GM21447 (cell line): ENCODE measurements around the gene FUT3.

Source experiments
- ATAC-seq: cut with Tn5 transposase; IDR thresholded peaks from one replicate; pipeline ENCODE4 v1.9.1; 2021; ENCODE audit not compliant: unreplicated experiment

The FUT3 gene

DNA sequence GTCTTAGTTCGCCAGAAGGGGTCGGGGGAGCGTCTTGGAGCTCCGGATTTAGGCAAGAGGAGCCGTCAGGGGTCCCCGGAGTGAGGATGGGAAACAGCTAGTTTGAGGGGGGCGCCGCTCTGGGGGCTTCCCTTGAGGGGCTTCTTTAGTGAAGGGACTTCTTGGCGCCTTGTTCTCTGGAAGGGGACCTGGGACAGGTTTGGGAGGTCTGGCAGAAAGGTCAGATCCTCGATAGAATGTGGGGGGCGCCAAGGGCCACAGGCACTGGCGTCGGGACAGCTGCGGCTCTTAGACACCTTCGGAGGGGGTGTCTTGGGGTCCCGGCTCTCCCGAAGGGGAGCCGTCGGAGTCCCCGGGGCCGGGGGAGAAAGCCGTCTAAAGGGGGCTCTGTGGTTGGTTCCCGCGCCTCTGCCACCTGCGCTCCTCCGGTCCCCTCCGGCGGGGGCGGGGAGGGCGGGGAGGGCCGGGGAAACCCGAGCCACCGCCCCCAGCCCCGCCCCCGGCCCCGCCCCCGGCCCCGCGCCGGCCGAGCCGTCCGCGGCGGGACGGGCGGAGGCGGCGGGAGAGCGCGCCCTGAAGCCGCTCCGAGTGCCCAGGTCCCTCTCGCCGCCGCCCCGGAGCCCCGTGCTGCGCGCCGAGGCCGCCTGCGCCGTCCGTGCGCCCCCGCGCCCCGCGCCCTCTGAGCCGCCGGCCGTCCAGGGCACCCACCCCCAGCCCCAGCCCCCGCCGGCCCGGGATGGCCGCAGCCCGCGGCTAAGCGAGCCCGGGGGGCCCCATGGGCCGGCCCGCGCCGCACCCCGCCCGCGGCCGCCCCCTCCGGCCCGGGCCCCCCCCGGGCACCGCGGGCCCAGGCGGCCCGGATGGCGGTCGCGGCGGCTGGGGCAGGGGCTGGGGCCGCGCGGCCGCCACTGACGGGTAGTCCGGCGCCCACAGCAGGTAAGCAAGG is 46.5 kb downstream of the FUT3 start, which contains the start of gene NRTN:
TSS of gene NRTN (plus strand) at position 552 of the 946 bp plus-strand sequence. CDS start 19,099 bp downstream, outside the sequence.
- ATAC-seq, result no peak

DNA sequence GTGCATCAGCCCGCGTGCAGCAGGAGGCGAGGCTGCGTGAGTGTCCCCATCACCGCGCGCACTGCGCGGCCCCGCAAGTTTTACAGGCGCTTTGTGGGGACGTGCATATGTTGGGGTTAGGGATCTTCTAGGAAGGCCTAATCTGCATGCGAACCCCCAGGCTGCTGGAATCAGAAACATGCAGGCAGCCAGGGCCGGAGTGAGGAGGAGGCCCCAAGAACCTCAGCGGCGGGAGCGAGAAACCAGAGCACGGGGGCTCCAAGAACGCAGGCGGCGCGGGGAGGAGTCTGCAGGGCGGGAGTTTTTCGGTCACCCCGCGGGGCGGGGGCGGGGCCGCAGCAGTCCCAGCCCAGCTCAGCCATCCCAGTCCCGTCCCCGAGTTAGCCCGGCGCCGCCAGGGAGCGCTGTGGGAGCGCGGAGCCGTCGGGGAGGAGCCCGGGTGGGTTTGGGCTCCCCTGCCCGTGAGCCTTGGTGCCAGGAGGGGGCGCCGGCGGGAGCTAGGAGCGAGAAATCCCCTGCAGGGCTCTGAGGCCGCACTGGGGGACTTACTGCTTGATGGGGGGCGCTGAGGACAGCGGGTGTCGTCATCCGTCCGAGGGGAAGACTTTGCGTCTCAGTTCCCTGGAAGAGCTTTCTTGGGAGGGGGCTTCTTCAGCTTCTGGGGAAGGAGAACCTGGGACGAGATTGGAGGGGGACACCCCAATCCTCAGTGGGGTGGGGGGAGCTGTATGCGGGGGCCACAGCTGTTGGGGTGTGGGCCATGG is 47.3 kb downstream of the FUT3 start:
- ATAC-seq, result peak; percentile 66

DNA sequence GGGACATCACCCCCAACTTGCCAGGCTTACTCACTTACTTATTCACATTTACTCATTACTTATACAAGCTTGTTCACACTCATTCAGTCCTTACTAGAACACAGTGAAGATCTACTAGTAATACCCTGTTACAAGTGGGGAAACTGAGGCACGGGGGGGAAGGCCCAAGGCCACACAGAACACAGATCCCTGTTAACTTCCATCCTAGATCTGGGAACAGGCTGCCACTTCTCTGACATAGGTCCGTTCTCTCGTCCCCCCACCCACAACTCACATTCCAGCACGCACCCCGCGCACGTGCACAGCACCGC is 47.9 kb downstream of the FUT3 start:
- ATAC-seq, result no peak

DNA sequence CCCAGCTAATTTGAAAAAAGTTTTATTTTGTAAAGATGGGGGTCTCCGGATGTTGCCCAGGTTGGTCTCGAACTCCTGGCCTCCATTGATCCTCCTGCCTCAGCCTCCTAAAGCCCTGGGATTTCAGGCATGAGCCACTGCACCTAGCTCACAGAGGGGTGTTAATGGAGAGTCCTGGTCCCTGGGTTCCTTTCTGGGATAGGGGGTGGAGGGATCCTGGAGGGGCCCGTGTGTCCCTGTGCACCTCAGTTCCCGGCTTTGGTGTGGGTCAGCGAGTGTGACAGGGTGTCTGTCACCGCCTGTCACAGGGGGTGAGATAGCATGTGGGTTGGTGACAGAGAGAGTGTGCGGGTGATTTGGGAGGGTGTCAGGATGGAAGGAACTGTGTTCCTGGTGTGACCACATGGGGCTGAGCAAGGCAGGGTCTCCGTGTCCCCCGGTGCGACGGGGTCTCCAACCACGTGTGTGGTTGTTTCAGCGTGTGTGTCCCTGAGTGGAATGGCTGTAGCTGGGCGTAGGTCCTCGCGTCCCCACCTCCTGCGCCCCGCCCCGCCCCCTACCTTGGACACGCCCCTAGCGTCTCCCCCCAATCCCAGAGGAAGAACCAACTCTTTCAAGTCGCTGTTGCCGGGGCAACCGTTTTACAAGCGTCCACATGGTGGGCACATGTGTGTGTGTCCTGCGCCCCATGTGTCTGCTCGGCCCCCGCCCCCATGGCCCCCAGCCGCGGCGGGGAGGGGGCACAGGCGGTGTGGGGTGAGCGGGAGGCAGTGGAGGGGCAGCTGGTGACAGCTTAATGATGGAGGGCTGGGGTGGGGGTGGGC is 49.2 kb downstream of the FUT3 start:
- no peak for ATAC-seq

DNA sequence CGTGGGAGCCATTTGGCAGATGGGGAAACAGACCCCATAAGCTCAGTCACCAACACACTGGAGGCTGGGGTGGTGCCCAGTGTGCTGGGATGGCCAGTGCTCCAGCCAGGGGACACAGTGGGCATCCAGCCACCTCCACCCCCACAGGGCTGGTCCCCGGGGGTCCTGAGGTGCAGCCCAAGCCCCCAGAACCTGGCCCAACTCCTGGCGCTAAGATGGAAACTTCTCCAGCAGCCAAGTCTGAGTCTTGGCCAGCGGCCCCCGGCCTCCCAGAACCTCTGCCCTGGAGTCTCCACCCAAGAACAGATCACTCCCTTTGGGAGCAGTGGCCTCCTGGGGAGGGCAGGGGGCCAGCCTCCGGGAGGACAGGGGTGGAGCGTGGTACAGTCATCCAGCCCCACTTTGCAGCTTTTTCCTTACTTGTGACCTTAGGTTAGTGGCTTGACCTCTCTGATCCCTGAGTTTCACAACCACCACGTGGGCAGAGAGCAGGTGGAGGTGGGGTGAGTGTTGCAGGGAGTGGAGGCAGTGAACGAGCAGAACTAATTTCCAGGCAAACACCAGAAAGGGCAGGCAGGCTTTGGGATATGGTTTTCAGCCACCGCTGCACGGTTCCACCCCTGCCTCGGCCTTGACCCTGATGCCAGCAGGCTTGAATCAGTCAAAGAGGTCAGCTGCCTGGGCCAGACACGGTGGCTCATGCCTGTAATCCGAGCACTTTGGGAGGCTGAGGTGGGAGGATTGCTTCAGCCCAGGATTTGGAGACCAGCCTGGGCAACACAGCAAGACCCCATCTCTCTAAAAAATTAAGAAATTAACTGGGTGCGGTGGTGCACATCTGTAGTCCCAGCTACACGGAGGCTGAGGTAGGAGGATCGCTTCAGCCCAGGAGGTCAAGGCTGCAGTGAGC is 50.6 kb downstream of the FUT3 start:
- ATAC-seq, result no peak

DNA sequence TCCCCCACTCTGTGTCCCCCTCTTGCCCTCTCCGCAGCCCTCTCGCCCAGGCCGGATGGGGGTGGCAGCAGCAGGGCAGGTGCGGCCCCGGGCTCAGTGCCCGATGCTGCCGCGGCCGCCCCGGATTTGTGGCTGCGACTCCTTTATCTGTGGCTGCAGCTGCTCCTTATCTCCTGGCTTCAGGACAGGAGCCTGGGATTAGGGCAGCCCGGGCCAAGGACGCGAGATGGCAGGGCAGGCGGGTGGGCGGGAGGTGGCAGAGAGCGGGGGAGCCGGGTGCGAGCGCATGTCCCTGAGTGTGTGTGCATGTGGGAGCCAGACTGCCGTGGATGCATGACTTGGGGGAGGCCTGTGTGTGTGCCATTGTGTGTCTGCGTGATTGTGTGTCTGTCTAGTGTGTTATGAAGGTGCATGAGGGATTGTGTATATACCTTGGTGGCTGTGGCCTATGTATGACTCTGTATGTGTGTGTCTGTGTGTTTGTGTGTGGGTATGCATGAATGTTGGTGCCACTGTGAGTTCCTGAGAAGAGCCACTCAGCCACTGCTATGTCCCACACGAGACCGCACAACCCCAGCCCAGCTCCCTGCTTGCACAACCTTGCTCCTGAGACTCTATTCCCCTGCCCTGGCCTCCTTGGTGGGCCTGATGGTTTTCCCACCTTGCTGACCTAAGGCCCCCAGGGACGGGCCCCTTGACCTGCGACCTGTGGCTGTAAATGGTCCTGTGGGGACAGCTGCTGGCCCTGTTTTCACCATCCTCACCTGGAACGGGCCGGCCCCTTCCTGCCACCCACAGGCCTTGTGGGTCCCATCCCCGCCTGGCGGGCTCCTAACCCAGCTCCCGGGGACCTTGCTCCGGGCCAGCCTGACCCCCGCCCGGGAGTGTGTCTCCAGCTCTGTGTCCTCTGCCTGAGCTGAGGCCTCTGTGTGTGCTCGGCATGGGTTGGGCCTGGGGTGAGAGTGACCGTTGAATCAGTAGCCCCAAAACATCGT is 51.7 kb downstream of the FUT3 start:
- no peak for ATAC-seq

DNA sequence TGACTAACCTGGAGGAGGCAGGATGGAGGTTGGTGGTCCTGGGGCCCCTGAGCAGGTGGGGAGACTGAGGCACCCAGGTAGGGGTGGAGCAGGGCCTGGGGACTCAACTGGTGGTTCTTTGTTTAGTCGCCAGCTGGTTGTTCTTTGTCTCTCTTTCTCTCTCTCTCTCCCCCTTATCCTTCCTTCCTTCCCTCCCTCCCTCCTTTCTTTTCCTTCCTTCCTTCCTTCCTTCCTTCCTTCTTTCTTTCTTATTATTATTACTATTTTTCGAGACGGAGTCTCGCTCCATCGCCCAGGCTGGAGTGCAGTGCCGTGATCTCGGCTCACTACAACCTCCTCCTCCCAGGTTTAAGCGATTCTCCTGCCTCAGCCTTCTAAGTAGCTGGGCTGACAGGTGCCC is 53.0 kb downstream of the FUT3 start:
- no peak for ATAC-seq

DNA sequence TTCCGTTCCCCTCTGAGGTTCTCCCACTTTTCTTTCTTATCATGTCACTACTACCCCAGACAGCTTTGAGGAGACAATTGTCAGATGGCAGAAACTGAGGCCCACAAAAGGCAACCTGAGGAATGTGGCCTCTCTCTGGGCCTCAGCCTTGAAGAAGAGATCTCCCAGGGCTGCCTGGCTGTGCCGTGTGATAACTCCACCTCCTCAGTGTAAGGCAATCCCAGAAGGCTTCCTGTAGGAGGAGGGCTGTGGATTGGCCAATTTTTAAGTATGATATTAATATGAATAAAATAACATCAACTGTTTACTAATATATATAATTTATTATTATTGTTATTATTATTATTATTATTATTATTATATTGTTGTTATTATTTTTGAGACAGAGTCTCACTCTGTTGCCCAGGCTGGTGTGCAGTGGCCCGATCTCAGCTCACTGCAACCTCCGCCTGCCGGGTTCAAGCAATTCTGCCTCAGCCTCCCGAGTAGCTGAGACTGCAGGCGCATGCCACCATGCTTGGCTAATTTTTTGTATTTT is 55.8 kb downstream of the FUT3 start:
- ATAC-seq, result no peak

DNA sequence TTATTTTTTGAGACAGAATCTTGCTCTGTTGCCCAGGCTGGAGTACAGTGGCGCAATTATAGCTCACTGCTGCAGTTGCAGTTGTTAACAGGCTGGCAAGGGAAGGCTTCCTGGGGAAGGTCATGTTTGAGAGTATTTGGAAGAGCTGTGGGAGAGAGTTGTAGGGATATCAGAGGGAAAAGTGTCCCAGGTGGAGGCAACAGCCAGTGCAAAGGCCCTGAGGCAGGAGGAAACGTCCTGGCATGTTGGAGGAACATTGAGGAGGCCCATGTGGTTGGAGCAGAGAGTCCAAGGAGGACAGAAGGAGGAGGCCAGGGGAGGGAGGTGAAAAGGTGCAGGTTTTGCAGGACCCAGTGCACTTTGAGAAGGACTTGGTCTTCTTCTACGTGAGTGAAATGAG is 58.1 kb downstream of the FUT3 start:
- no peak for ATAC-seq
